GM19035 (cell line): ENCODE results near the gene MYO18A.

Source experiments
- ATAC-seq: cut with Tn5 transposase; IDR thresholded peaks from one replicate; pipeline ENCODE4 v1.9.1; 2021; ENCODE audit not compliant: unreplicated experiment

The MYO18A gene

GRCh38 chr17:29059281-29059680 lies 120.9 kb downstream of the MYO18A start:
- ATAC-seq = no peak

- no peak for ATAC-seq
Observed at GRCh38 chr17:29058391-29058790, 121.8 kb downstream of the MYO18A start.

GRCh38 chr17:29057361-29057760 lies 122.8 kb downstream of the MYO18A start:
- no peak for ATAC-seq

- ATAC-seq = no peak
Observed at GRCh38 chr17:29054835-29055234, 125.4 kb downstream of the MYO18A start.

GRCh38 chr17:29051731-29052130 lies 128.5 kb downstream of the MYO18A start:
- ATAC-seq = no peak

- ATAC-seq = no peak
Observed at GRCh38 chr17:29051194-29051593, 129.0 kb downstream of the MYO18A start.

GRCh38 chr17:29050176-29050575 lies 130.0 kb downstream of the MYO18A start:
- ATAC-seq = no peak

- no peak for ATAC-seq
Observed at GRCh38 chr17:29049541-29050145, 130.6 kb downstream of the MYO18A start.

- ATAC-seq = no peak
Observed at GRCh38 chr17:29048440-29049368, 131.5 kb downstream of the MYO18A start.

- ATAC-seq = no peak
Observed at GRCh38 chr17:29046473-29046839, 133.7 kb downstream of the MYO18A start.

GRCh38 chr17:29045734-29046472 lies 134.3 kb downstream of the MYO18A start:
- no peak for ATAC-seq

GRCh38 chr17:29045026-29045425 lies 135.2 kb downstream of the MYO18A start:
- ATAC-seq = no peak

- ATAC-seq = no peak
Observed at GRCh38 chr17:29043539-29044145, 136.6 kb downstream of the MYO18A start.

GRCh38 chr17:29042679-29043538 lies 137.3 kb downstream of the MYO18A start, which contains the start of gene PIPOX:
TSS of gene PIPOX (plus strand) at chr17:29043141. CDS start at chr17:29043226, 85 bp downstream.
- no peak for ATAC-seq

GRCh38 chr17:29042026-29042678 lies 138.0 kb downstream of the MYO18A start:
- no peak for ATAC-seq

- no peak for ATAC-seq
Observed at GRCh38 chr17:29041571-29041970, 138.6 kb downstream of the MYO18A start.

GRCh38 chr17:29041091-29041490 lies 139.1 kb downstream of the MYO18A start:
- no peak for ATAC-seq

- no peak for ATAC-seq
Observed at GRCh38 chr17:29039764-29040598, 140.2 kb downstream of the MYO18A start.
